MCF 10A (cell line): Measurements from ENCODE around the gene U2SURP. TPM values are rescaled to one million over a fixed set of nuclear protein-coding genes. Genes with fewer than 3 reads are reported as not detected.

Experiments used
- BruUV-seq: library from RNA; stranded (reverse); fragments of 400-500 nt; replicated peaks from 2 replicates; lab custom pipeline; 2021; lab: Mats Ljungman, UMichigan
- CTCF ChIA-PET: fragments of 300-600 bp; sonication (Branson Sonifier 250); formaldehyde crosslinking; extraction: SDS; loops from one replicate; lab custom pipeline; 2021; ENCODE audit warnings: antibody characterized with exemption, inconsistent platforms; lab: Yijun Ruan, JAX
- POLR2A ChIA-PET: fragments of 300-600, 350-650 bp; sonication (Branson Sonifier 250); formaldehyde crosslinking; extraction: SDS; loops from one replicate; lab custom pipeline; 2020; ENCODE audit warnings: antibody characterized with exemption, inconsistent platforms; lab: Yijun Ruan, JAX
- DNase-seq: peaks from one replicate; pipeline ENCODE4 v3.0.0-alpha.2; 2018; ENCODE audit not compliant: unreplicated experiment
- H3K27ac Mint-ChIP-seq: one replicate; pipeline ENCODE4 v1.8.0; 2022; ENCODE audit warnings: mild to moderate bottlenecking, low read depth, mixed read lengths; ENCODE audit not compliant: unreplicated experiment
- H3K27me3 Mint-ChIP-seq: one replicate; pipeline ENCODE4 v1.8.0; 2022; ENCODE audit warnings: mixed read lengths; ENCODE audit not compliant: insufficient read depth, unreplicated experiment
- H3K36me3 Mint-ChIP-seq: one replicate; pipeline ENCODE4 v1.8.0; 2022; ENCODE audit warnings: mild to moderate bottlenecking, moderate library complexity, mixed read lengths; ENCODE audit not compliant: insufficient read depth, unreplicated experiment
- H3K4me1 Mint-ChIP-seq: one replicate; pipeline ENCODE4 v1.8.0; 2022; ENCODE audit warnings: mixed read lengths; ENCODE audit not compliant: insufficient read depth, unreplicated experiment
- H3K4me3 Mint-ChIP-seq: one replicate; pipeline ENCODE4 v1.8.0; 2022; ENCODE audit warnings: mild to moderate bottlenecking, moderate library complexity, mixed read lengths; ENCODE audit not compliant: unreplicated experiment
- H3K9me3 Mint-ChIP-seq: one replicate; pipeline ENCODE4 v1.8.0; 2022; ENCODE audit warnings: mixed read lengths; ENCODE audit not compliant: unreplicated experiment
- CTCF ChIP-seq: fragments of 200-600 bp; IDR thresholded peaks from one replicate; pipeline ENCODE4 v1.8.0; 2022; ENCODE audit warnings: antibody characterized with exemption, mild to moderate bottlenecking; ENCODE audit not compliant: unreplicated experiment
- intact Hi-C: fragments of 100-400 bp; cut with micrococcal nuclease; formaldehyde crosslinking; loops from 2 replicates; pipeline ENCODE4 v1.14.1; 2022
- total RNA-seq: library from RNA; stranded (reverse); gene quantifications from 2 replicates; pipeline ENCODE4 v1.2.3, GENCODE V29; 2022

U2SURP gene
- total RNA-seq, 1 experiment from 2014 or later: 146 TPM

- no peak overlapping the region for H3K27ac Mint-ChIP-seq
- no peaks in the 10 kb centered on the region for H3K4me1 Mint-ChIP-seq
- CTCF ChIA-PET: interaction anchor here (1.4 kb wide), 1 partner anchor 13 kb away, joined by 6 read pairs; no protein-coding TSS in a partner anchor
These were observed 82.4 kb downstream of the U2SURP start for GRCh38 chr3:143083781-143084180.

GRCh38 chr3:143084856-143085731 is 83.7 kb downstream of the U2SURP start:
- BruUV-seq: no TSS peak
- ChIA-PET CTCF (interaction anchor here (0.5 to 1.0 kb wide), 2 partner anchors 13 to 14 kb away, joined by 3 read pairs; no protein-coding TSS in a partner anchor), POLR2A (no interaction called here)
- Mint-ChIP-seq H3K36me3 (no peaks in the 10 kb centered on the region), H3K27ac (no peak overlapping the region), H3K27me3 (no peaks in the 10 kb centered on the region), H3K4me1 (no peaks in the 10 kb centered on the region), H3K9me3 (no peaks in the 10 kb centered on the region), H3K4me3 (no peak overlapping the region)
- peak; percentile 48 for DNase-seq
- TF ChIP-seq CTCF: no peak
- intact Hi-C loops: no loop called here

More at GRCh38 chr3:143083781-143084180, 82.4 kb downstream of the U2SURP start:
- Mint-ChIP-seq H3K4me3 (no peak overlapping the region), H3K9me3 (no peaks in the 10 kb centered on the region), H3K36me3 (no peaks in the 10 kb centered on the region), H3K27me3 (no peaks in the 10 kb centered on the region)
- intact Hi-C loops: no loop called here
- TF ChIP-seq CTCF: no peak
- DNase-seq: no peak
- BruUV-seq: no TSS peak
- POLR2A ChIA-PET: no interaction called here

GRCh38 chr3:143088835-143089234 is 87.5 kb downstream of the U2SURP start:
- ChIA-PET POLR2A (no interaction called here), CTCF (no interaction called here)
- no peak for TF ChIP-seq CTCF
- BruUV-seq: no TSS peak
- no peak for DNase-seq
- no peaks in the 10 kb centered on the region for H3K36me3 Mint-ChIP-seq
- H3K9me3 Mint-ChIP-seq: no peaks in the 10 kb centered on the region
- H3K4me3 Mint-ChIP-seq: no peak overlapping the region
- no peaks in the 10 kb centered on the region for H3K27me3 Mint-ChIP-seq
- no peak overlapping the region for H3K27ac Mint-ChIP-seq
- intact Hi-C loops: no loop called here
- H3K4me1 Mint-ChIP-seq: no peaks in the 10 kb centered on the region

GRCh38 chr3:143089965-143090364 is 88.6 kb downstream of the U2SURP start:
- ChIA-PET CTCF (no interaction called here), POLR2A (interaction anchor here (1.0 kb wide), 1 partner anchor 526 kb away, joined by 4 read pairs; no protein-coding TSS in a partner anchor)
- TF ChIP-seq CTCF: no peak
- Mint-ChIP-seq H3K27ac (no peak overlapping the region), H3K4me1 (no peaks in the 10 kb centered on the region), H3K9me3 (no peaks in the 10 kb centered on the region), H3K4me3 (no peak overlapping the region), H3K36me3 (no peaks in the 10 kb centered on the region), H3K27me3 (no peaks in the 10 kb centered on the region)
- no TSS peak for BruUV-seq
- no peak for DNase-seq
- intact Hi-C loops: no loop called here
